ENCODE data around the gene UCN3. TPM values are rescaled to one million over a fixed set of nuclear protein-coding genes. Genes with fewer than 3 reads are reported as not detected.
"Not testable (repeated sequence)": the region's sequence is repeated elsewhere in the genome, so short reads cannot be mapped to it uniquely, and the experiment has no call there.

Gene UCN3
- total RNA-seq, 2 donors from 2014 or later, result not detected

- Histone ChIP-seq H3K4me3 (no peak within 1 kb of the TSS), H3K36me3 (no peaks in the 10 kb centered on the region), H3K9me3 (no peaks in the 10 kb centered on the region), H3K27ac (no peak within 1 kb of the TSS), H3K27me3 (replicated peaks; ENCODE audit: insufficient read depth) (no peaks in the 10 kb centered on the region), H3K4me1 (replicated peaks) (no peaks in the 10 kb centered on the region)
- TF ChIP-seq POLR2AphosphoS5 (IDR thresholded peaks at IDR 0.05) (no peak), POLR2A (IDR thresholded peaks at IDR 0.05) (no peak)
- TF ChIP-seq, protein P1, sequence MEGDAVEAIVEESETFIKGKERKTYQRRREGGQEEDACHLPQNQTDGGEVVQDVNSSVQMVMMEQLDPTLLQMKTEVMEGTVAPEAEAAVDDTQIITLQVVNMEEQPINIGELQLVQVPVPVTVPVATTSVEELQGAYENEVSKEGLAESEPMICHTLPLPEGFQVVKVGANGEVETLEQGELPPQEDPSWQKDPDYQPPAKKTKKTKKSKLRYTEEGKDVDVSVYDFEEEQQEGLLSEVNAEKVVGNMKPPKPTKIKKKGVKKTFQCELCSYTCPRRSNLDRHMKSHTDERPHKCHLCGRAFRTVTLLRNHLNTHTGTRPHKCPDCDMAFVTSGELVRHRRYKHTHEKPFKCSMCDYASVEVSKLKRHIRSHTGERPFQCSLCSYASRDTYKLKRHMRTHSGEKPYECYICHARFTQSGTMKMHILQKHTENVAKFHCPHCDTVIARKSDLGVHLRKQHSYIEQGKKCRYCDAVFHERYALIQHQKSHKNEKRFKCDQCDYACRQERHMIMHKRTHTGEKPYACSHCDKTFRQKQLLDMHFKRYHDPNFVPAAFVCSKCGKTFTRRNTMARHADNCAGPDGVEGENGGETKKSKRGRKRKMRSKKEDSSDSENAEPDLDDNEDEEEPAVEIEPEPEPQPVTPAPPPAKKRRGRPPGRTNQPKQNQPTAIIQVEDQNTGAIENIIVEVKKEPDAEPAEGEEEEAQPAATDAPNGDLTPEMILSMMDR (IDR thresholded peaks at IDR 0.05), result no peak
- intact Hi-C loops (cut with DNase I), result no loop called here
- WGBS, result 66% methylated on average over 8 of the region's 8 CpGs
- no peak for DNase-seq (ENCODE audit: low spot score)
These were observed 39.7 kb downstream of the UCN3 start, which contains the start of gene TUBAL3 for GRCh38 chr10:5404208-5405041. Gene TUBAL3, minus strand, starts transcription at chr10:5404828. Its CDS starts 36 bp downstream, at chr10:5404792.

- Histone ChIP-seq H3K27ac (no peak overlapping the region), H3K27me3 (replicated peaks; ENCODE audit: insufficient read depth) (no peaks in the 10 kb centered on the region), H3K4me1 (replicated peaks) (no peaks in the 10 kb centered on the region), H3K9me3 (no peaks in the 10 kb centered on the region), H3K36me3 (no peaks in the 10 kb centered on the region), H3K4me3 (no peak overlapping the region)
- intact Hi-C loops (cut with DNase I), result no loop called here
- TF ChIP-seq POLR2A (IDR thresholded peaks at IDR 0.05), result no peak
- no peak for TF ChIP-seq POLR2AphosphoS5 (IDR thresholded peaks at IDR 0.05)
- TF ChIP-seq, protein P1 (IDR thresholded peaks at IDR 0.05), result no peak
- WGBS, result 74% methylated on average over 1 of the region's 1 CpG
- DNase-seq (ENCODE audit: low spot score), result no peak
These were observed 42.2 kb downstream of the UCN3 start for GRCh38 chr10:5406918-5407317.

DNA sequence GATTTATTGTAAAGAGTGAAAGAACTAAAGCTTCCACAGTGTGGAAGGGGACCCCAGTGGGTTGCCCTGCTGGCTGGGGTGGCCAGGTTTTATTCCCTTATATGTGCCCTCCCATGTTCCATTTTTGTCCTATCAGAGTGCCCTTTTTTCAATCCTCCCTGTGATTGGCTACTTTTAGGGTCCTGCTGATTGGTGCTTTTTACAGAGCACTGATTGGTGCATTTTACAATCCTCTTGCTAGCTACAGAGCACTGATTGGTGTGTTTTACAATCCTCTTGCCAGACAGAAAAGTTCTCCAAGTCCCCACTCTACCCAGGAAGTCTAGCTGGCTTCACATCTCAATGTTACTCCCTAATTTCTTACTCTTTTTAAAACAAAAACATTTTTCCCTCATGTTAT is 46.0 kb downstream of the UCN3 start:
- H3K4me3 ChIP-seq; intact Hi-C loops (cut with DNase I); H3K27ac ChIP-seq: not testable (repeated sequence)

GRCh38 chr10:5411941-5412276 is 47.1 kb downstream of the UCN3 start:
- no peak overlapping the region for H3K27ac ChIP-seq
- intact Hi-C loops (cut with DNase I), result no loop called here
- TF ChIP-seq POLR2A (IDR thresholded peaks at IDR 0.05), result no peak
- TF ChIP-seq, protein P1 (IDR thresholded peaks at IDR 0.05), result no peak
- no peak for TF ChIP-seq POLR2AphosphoS5 (IDR thresholded peaks at IDR 0.05)
- no peaks in the 10 kb centered on the region for H3K27me3 ChIP-seq (replicated peaks; ENCODE audit: insufficient read depth)
- no peaks in the 10 kb centered on the region for H3K4me1 ChIP-seq (replicated peaks)
- DNase-seq (ENCODE audit: low spot score), result no peak
- peak overlapping the region; percentile 70 for H3K4me3 ChIP-seq
- 10% methylated on average over 3 of the region's 3 CpGs for WGBS
- no peaks in the 10 kb centered on the region for H3K9me3 ChIP-seq
- no peaks in the 10 kb centered on the region for H3K36me3 ChIP-seq

More for the DNA sequence above, 46.0 kb downstream of the UCN3 start:
- not testable (repeated sequence) for H3K36me3 ChIP-seq; H3K9me3 ChIP-seq; H3K4me1 ChIP-seq (replicated peaks); H3K27me3 ChIP-seq (replicated peaks; ENCODE audit: insufficient read depth); DNase-seq (ENCODE audit: low spot score)

DNA sequence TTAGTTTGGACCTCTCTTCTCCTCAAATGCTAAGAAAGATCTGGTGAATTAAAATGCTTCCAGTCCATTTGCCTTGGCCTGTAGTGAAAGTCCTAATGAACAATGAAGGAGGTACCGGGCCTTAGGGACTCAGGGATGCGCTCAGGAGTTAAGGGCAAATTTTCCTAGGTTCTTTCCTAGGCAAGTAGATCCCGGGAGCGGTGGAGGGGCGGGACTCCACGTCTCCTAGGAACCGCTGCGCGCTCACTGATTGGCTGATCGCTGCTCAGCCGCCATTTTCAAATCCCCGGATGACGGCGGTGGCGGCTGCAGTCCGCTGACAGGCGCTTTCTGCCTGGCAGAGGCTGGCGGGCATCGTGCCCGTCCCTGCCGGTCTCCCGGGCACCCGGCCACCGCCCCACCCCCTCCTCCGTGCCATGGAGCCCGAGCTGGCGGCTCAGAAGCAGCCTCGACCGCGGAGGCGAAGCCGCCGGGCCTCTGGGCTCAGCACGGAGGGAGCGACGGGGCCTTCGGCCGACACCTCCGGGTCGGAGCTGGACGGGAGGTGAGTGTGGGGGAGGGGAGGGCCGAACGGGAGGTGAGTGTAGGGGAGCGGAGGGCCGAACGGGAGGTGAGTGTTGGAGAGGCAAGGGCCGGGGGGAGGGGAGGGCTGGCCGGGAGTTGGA is 47.6 kb downstream of the UCN3 start, which contains the start of gene NET1:
Gene NET1 (plus strand): TSS at position 281 of the 665 bp plus-strand sequence. CDS start 136 bp downstream, at position 417.
- Histone ChIP-seq H3K9me3 (no peaks in the 10 kb centered on the region), H3K36me3 (no peaks in the 10 kb centered on the region), H3K4me1 (replicated peaks) (no peaks in the 10 kb centered on the region), H3K27ac (peak within 1 kb of the TSS; percentile 28 to 72), H3K27me3 (replicated peaks; ENCODE audit: insufficient read depth) (no peaks in the 10 kb centered on the region), H3K4me3 (peak within 1 kb of the TSS; percentile 70)
- under 1% methylated on average over 35 of the region's 48 CpGs for WGBS
- intact Hi-C loops (cut with DNase I), result no loop called here
- peak; percentile 88 for DNase-seq (ENCODE audit: low spot score)
- peak; percentile 41 for TF ChIP-seq POLR2A (IDR thresholded peaks at IDR 0.05)
- TF ChIP-seq POLR2AphosphoS5 (IDR thresholded peaks at IDR 0.05), result peak; percentile 80
- TF ChIP-seq, protein P1 (IDR thresholded peaks at IDR 0.05), result no peak
